Raji (cell line): Measurements from ENCODE around the gene ATXN7L1.

Experiments
- POLR2A ChIP-seq: IDR thresholded peaks from 2 replicates; pipeline ENCODE4 v1.6.1; 2011; ENCODE audit warnings: low read depth, low read length, control low read depth; ENCODE audit not compliant: insufficient read depth

The ATXN7L1 gene

DNA sequence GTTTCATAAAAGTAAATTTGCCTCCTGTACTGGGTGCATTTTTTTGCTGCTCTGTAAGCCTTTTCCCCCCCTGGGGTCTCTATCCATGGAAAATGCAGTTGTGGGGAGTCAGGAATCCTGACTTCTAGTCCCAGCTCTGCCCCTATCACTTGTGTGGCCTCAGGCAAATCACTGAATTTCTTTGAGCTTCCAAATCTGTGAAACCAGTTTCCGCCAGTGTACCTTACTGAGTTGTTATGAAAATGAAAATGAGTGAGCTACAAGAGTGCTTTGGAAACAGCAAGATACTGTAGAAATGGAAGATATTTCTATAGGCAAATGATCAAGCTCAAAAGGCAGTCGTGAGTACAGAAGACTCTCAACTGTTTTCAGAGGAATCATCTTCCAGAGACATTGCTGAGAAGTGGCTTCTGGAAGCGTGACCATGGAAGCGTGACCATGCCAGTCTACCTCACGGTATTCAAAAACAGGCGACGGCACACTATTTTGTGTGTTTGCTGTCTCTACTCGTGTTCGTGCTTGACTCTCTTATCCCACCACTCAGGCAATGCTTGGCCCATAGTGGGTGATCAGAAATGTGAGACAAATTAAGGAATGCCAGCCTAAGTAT is 107.4 kb downstream of the ATXN7L1 start:
- no peak for TF ChIP-seq POLR2A

DNA sequence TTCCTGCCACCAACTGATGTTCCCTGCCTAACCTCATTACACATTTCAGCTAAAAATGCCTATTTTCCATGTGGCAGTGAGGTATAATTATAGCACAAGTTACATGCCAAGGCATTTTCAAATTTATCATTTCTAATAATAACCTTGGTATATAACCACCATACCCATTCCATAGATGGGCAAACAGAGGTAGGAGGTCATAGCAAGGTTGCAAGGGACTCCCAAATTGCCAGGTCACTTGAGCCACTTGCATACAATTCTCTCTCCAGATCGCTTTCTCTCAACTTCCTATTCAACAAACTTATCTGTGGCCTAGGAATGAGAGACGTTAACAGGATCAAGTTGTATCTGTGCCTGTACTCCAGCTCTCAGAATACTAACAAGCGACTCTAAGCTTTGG is 108.3 kb downstream of the ATXN7L1 start:
- no peak for TF ChIP-seq POLR2A

DNA sequence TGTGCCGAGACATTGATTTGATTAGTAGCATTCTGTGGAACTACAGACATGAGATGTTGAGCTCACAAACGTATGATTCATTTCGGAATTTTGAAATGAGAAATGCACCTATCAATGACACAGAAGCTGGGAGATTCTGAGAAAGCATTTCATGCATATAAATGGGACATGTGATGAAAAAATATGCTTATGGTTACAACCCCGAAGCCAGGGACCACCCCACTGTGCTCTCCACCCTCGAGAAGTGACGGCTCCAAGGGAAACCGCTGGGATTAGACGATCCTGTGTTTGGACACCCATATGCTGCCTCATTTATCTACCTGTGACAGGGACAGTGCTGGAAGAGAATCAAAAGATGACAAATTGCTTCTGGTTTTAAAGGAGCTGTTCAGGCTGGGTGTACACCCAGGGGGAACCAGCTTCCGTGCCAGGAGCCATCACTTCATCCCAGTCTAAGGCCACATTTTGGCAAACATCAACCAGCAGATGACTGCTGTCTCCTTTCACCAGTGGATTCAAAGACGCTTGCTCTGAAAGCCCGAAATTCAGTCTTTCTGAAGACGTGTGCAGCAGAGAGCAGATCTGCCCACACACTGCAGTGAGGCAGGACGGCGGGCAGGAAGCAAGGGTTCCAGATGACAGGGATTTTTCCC is 109.9 kb downstream of the ATXN7L1 start:
- no peak for TF ChIP-seq POLR2A

DNA sequence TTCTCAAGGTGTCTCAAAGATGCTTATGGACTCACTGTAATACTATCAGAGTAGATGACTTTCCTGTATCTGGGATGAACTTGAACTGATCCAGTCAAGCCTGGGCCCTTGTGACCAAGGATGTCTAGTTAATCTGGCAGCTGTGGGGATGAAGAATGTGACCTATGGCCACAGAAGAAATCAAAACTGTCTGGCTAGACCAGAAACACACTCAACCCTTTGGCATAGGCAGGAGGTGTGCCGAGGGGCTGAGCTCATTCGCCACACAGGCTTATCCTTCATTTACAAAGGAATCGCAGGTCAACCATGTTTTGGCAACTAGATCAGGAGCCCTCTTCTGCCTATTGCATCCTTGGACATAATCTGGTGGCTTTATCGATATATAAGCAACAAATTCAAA is 110.6 kb downstream of the ATXN7L1 start:
- TF ChIP-seq POLR2A, result no peak

DNA sequence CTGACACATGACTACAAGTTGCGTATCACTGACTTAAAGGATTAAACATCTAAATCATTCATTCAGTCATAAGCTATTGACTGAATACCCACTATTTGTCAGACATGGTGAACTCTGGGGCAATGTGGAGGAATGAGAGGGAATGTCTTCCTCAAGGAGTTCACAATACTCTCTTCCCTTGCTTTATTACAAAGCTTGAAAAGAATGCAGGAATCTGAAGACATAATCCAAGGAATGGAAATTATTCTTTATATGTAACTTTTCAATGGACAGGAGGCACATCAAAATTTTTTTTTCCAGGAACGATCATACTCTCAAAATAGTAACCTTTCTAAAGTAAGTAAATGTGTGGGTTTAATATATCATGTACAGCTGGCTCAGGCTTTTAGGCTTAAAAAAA is 111.9 kb downstream of the ATXN7L1 start:
- no peak for TF ChIP-seq POLR2A

DNA sequence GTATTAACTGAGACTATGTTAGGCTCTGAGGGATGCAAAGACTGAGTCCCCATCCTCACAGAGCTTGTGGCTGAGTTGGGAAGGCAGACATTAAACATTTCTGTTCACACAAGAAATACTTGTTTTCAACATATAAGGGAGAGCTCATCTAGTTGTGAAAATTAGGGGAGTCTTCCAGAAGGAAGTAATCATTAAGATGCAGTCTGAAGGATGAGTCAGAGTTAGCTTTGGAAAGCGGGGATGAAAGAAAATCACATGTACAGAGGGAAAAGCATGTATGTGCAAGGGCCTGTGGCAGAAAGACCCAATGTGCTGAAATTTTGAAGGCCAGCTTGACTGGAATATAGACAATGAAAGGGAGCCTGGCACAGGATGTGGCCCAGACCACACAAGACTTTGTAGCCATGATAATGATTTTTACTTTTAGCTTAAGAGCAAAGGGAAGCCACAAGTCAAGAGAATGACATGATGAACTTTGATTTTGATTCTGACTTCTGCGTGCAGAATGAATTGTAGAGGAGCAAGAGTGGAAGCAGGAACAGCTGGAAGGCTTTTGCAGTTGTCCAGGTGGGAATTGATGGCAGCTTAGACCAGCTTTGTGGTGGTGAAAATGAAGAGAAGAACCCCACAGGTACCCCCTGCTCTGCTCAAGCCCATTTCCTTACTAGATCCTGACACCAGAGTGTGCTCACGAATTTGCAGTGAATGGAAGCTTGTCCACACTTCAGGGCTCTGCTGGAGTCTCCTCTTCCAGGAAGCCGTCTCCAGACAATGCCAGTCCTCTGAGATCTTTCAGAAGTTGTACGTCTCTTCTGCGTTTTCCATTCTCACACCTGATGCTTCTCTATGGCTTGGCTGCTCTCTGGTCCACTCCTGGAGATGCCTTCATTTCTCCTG is 115.6 kb downstream of the ATXN7L1 start:
- TF ChIP-seq POLR2A, result no peak

DNA sequence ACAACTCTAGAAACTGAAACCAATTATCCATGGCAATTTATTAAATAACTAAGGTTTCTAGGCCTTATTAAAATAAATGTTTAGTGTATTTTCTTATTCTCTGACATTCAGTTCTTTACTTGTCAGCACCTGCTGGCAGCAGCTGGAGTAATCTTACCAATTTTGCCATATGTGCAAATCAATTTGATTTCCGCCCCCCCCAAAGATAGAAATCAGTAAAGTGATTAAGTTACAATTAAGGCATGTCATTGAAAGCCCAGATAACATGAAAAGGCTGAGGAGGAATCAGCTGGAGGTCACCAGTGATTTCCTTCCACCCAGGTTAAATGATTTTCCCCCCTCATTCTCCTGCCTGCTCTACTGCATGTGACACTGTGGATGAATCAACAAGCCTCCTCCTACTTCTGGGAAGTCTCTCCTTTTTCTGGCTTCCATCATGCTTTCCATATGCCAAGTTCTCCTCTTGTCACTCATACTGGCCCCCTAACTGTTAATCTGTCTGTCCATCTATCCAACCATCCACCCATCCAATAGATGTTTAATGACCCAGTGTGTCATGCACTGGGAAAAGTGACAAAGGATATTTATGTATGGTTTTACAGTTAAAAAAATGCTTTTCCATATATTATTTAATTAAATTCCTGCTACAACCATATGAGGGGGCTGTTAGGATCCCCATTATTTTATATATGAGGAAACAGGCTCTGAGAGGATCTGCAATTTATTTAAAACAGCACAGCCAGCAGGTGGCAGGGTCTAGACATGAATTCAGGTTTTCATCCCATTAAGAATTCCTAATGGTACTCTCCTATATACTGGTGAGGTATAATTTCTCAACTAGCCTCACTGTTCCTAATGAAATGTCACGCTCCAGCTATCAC is 116.5 kb downstream of the ATXN7L1 start:
- TF ChIP-seq POLR2A, result no peak

DNA sequence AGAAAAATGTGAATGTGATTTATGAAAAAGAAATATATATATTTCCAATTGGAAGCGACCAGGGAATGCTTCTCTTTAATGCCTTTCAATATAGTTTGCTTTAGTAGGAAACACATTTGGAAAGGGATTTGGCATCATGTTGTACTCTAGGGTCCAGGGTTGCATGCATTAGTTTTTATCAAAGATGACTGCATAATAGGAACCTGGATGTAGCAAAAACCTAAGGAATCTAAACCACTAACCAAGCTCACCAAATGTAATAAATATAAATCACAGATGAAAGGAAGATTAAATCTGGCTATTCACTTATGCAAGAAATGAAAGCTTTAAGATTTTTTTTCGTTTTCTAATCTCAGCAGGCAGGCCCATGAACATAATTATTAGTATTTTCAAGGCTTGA is 120.0 kb downstream of the ATXN7L1 start:
- no peak for TF ChIP-seq POLR2A

DNA sequence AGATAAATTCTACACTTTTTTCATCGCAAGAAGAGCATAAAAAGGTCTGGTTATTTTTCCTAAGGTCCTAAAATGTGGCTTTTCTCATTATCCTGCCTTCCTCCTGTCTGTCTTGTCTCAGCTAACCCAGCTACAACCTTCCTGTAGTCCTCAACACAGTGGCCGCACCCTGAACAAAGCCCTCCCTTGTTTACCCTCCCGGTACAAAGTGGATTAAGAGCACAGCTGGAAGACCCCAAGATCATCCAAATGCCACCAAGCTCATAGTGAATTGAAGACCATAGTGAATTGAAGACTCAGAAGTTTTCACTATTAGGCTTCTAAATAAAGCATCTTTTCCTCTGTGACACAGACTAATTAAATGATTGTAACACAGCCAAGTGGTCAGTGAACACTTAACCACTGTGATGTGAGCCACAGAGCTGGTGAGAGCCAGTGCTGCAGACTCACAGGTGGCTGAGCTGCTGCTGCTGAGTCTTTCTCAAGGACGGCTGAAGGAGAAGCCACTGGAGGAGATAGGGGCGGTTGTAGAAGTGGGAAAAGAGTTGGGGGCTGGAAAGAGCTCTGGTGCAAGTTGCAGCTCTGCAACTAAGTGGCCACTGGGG is 123.6 kb downstream of the ATXN7L1 start:
- TF ChIP-seq POLR2A, result no peak

DNA sequence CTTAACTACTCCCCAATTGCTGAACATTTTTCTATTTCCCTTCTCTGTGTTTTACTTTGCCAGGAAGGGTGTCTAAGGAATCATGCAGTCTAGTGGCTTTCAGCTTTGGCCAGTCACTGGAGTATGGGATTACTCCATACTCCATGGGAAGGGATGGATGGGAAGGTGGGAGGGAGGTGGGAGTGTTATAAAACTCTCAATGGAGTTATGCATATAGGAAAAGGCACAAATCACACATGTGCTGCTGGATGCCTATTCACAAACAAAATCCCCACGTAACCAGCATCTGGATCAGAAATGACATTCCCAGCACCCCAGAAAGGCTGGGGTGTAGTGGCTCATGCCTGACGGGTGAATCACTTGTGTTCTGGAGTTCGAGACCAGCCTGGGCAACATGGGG is 125.3 kb downstream of the ATXN7L1 start:
- TF ChIP-seq POLR2A, result no peak

DNA sequence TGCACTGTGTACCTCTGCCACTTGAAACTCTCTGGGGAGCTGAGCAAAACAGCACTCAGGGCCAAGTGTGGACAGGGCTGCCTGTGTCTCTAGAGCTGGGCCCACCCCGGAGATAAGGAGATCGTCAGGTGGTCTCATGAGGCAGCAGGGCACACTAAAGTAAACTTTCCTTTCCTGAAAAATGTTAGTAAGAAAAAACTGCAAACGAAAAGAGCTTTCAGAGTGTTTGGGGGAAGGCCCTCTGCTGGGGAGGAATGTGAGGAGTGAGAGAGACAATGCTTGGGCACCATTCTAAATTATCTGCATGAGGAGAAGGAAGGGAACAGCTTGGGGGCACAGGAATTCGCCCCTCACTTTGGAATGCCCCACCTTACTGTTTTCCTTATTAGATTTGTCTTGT is 127.7 kb downstream of the ATXN7L1 start:
- no peak for TF ChIP-seq POLR2A

DNA sequence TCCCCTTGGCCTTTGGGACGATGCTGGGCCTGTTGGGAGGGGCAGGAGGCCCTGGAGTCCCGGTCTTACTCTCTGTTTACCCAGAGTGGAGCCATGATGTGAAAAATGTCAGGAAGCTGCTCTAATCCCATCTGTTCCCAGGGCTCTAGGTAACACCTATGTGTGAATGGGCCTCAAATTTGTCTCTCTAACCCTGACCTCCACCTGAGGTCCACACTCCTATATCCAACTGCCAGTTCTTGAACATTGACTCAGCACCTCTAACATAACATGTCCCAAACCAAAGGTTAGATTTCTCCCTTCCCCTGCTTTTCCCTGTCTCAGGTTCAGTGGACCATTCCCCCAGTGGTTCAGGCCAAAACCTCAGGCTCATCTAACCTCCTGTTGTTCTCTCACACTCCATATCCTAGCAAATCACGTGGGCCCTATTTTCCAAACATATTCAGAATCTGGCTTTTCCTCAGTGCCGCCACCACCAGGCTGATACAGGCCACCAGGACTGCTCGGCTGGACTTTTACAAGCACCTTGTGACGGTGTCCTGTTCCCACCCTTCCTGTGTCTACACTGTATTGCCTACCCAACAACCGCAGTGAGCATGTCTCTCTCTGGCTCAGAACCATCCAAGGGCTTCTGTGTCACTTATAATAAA is 130.6 kb downstream of the ATXN7L1 start:
- TF ChIP-seq POLR2A, result no peak

DNA sequence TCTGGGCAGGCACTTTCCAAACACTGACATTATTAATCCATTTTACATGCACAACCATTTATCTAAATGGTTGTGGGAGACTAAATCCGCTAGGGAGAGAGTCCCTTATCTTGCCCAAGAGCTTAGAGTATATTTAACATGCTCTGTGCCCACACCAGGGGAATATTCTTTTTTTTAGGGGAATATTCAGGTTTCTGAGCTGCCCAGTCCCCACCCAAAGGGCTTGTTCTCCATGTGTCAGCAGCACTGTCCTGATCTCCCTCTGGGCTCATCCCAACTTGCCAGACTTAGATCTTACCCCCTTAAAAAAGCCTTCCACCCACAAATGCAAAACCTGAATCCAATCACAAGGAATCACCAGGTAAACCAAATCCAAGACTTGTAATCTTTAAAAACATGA is 132.1 kb downstream of the ATXN7L1 start:
- TF ChIP-seq POLR2A, result no peak
